Mucosa of stomach (tissue), 1 donor: Measurements from ENCODE around the gene DSG2.
A peak's percentile ranks its signal among the peaks of the same experiment; 100 is the strongest.
"Not testable (repeated sequence)": the region's sequence is repeated elsewhere in the genome, so short reads cannot be mapped to it uniquely, and the experiment has no call there.

Experiments
- H3K27me3 ChIP-seq: one replicate; pipeline ENCODE4 v1.7.0; 2013; ENCODE audit warnings: mild to moderate bottlenecking, low read length; ENCODE audit not compliant: control insufficient read depth, insufficient read depth
- H3K36me3 ChIP-seq: one replicate; pipeline ENCODE4 v1.7.0; 2013; ENCODE audit warnings: low read length; ENCODE audit not compliant: control insufficient read depth, insufficient read depth
- H3K4me1 ChIP-seq: one replicate; pipeline ENCODE4 v1.7.0; 2013; ENCODE audit warnings: mild to moderate bottlenecking, low read length; ENCODE audit not compliant: control insufficient read depth, insufficient read depth
- H3K4me3 ChIP-seq: one replicate; pipeline ENCODE4 v1.7.0; 2013; ENCODE audit warnings: low read length
- H3K9ac ChIP-seq: one replicate; pipeline ENCODE4 v1.7.0; 2013; ENCODE audit warnings: mild to moderate bottlenecking, low read length, moderate library complexity
- H3K9me3 ChIP-seq: one replicate; pipeline ENCODE4 v1.7.0; 2013; ENCODE audit warnings: mild to moderate bottlenecking, low read length, moderate library complexity; ENCODE audit not compliant: control insufficient read depth
- donor health status: Pancreatic carcinoma.

DSG2 gene

GRCh38 chr18:31505156-31505555 is 7.2 kb downstream of the DSG2 start:
- H3K4me1 ChIP-seq: peaks cover 25% of the 10 kb centered on the region
- no peak overlapping the region for H3K9ac ChIP-seq
- no peaks in the 10 kb centered on the region for H3K36me3 ChIP-seq
- H3K4me3 ChIP-seq: no peak overlapping the region
- H3K9me3 ChIP-seq: no peaks in the 10 kb centered on the region
- H3K27me3 ChIP-seq: no peaks in the 10 kb centered on the region

DNA sequence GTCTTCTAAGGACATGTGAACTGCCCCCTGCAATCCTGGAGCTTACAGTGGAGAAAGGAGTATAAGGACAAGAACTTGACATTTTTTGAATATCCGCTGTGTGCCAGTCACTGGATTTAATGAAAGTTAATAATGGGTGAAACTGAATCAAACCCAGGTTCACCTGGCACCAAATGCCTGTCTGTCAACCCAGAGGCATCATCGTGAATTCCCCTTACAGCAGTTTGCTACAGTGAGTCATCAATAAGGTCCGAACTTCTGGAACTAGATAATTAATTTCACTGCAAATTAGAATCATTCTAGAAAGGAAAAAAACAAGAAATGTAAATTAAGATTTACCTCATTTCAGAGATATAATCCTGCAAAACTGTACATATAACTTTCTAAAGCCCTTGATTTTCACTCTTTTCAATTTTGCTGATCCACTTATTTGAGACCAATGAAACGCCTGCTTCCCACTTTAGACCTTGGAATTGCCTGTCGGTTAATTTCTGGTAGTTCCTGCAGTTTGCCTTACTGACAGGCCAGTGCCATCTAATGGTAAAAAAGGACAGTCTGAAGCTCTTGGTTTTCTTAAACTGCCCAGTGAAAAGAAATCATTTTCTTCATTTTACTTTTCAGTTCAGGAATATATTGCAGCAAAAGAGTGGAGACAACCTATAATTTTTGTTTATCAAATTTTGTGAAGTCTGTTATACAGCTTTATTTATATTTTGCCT is 8.2 kb downstream of the DSG2 start:
- H3K9me3 ChIP-seq: no peaks in the 10 kb centered on the region
- no peaks in the 10 kb centered on the region for H3K27me3 ChIP-seq
- H3K4me1 ChIP-seq: peaks cover 26% of the 10 kb centered on the region
- H3K4me3 ChIP-seq: no peak overlapping the region
- H3K9ac ChIP-seq: no peak overlapping the region
- no peaks in the 10 kb centered on the region for H3K36me3 ChIP-seq

DNA sequence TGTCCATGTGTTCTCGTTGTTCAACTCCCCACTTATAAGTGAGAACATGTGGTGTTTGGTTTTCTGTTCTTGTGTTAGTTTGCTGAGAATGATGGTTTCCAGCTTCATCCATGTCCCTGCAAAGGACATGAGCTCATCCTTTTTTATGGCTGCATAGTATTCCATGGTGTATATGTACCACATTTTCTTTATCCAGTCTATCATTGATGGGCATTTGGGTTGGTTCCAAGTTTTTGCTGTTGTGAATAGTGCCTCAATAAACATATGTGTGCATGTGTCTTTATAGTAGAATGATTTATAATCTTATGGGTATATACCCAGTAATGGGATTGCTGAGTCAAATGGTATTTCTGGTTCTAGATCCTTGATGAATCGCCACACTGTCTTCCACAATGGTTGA is 9.1 kb downstream of the DSG2 start:
- not testable (repeated sequence) for H3K27me3 ChIP-seq, H3K36me3 ChIP-seq, H3K9me3 ChIP-seq, H3K4me3 ChIP-seq, H3K9ac ChIP-seq
- peaks cover 32% of the 10 kb centered on the region for H3K4me1 ChIP-seq

GRCh38 chr18:31508781-31509180 is 10.8 kb downstream of the DSG2 start:
- H3K4me1 ChIP-seq: peaks cover 42% of the 10 kb centered on the region
- no peaks in the 10 kb centered on the region for H3K9me3 ChIP-seq
- no peaks in the 10 kb centered on the region for H3K27me3 ChIP-seq
- H3K9ac ChIP-seq: no peak overlapping the region
- H3K36me3 ChIP-seq: no peaks in the 10 kb centered on the region
- no peak overlapping the region for H3K4me3 ChIP-seq

DNA sequence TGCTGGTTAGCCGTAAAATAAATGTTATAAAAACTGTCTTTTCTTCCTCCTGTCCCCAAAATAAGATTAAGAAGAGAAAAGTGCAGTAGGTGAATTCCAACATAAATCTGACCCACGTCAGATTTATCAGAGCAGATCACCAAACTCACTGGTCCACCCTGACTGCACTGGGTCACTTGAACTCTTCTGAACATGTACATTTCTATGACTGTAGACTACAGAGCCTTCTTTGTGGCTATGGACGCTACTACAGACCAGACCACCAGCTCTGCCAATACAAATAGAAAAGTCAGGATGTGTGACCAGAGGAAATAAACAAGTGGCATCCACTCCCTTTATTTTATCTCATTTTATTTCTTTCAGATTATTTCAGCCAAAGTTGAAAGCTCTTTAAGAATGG is 11.6 kb downstream of the DSG2 start:
- no peak overlapping the region for H3K9ac ChIP-seq
- H3K4me1 ChIP-seq: peaks cover 42% of the 10 kb centered on the region
- H3K9me3 ChIP-seq: no peaks in the 10 kb centered on the region
- H3K4me3 ChIP-seq: no peak overlapping the region
- no peaks in the 10 kb centered on the region for H3K27me3 ChIP-seq
- no peaks in the 10 kb centered on the region for H3K36me3 ChIP-seq

DNA sequence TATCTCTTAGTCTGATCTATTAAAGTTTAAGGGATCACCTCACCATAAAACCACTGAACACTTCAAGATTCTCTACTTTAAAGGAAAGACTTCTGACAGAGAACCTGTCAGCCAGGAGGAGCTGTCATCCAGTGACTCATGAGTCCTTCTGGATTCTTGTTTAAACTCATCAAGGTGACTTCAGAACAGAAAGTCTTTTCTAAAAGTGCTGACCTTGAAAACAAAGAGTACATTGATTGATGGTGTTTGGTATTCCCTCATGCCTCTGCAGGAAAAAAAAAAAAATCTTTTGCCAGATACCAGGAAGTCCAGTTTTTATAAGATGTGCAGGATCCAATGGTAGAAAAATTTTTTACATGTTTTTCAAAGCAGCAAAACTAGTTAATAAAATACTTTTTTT is 12.3 kb downstream of the DSG2 start:
- no peaks in the 10 kb centered on the region for H3K27me3 ChIP-seq
- H3K36me3 ChIP-seq: no peaks in the 10 kb centered on the region
- H3K9ac ChIP-seq: no peak overlapping the region
- H3K9me3 ChIP-seq: no peaks in the 10 kb centered on the region
- no peak overlapping the region for H3K4me3 ChIP-seq
- peaks cover 35% of the 10 kb centered on the region for H3K4me1 ChIP-seq

GRCh38 chr18:31511098-31511497 is 13.1 kb downstream of the DSG2 start:
- peaks cover 35% of the 10 kb centered on the region for H3K4me1 ChIP-seq
- H3K36me3 ChIP-seq: no peaks in the 10 kb centered on the region
- no peak overlapping the region for H3K4me3 ChIP-seq
- no peaks in the 10 kb centered on the region for H3K27me3 ChIP-seq
- peak overlapping the region; percentile 27 for H3K9ac ChIP-seq
- H3K9me3 ChIP-seq: no peaks in the 10 kb centered on the region

GRCh38 chr18:31512203-31512764 is 14.3 kb downstream of the DSG2 start:
- no peaks in the 10 kb centered on the region for H3K27me3 ChIP-seq
- peaks cover 35% of the 10 kb centered on the region for H3K4me1 ChIP-seq
- no peaks in the 10 kb centered on the region for H3K9me3 ChIP-seq
- H3K4me3 ChIP-seq: no peak overlapping the region
- H3K36me3 ChIP-seq: no peaks in the 10 kb centered on the region
- no peak overlapping the region for H3K9ac ChIP-seq

- H3K4me3 ChIP-seq: no peak overlapping the region
- H3K27me3 ChIP-seq: no peaks in the 10 kb centered on the region
- H3K9ac ChIP-seq: no peak overlapping the region
- no peaks in the 10 kb centered on the region for H3K36me3 ChIP-seq
- peaks cover 35% of the 10 kb centered on the region for H3K4me1 ChIP-seq
- H3K9me3 ChIP-seq: no peaks in the 10 kb centered on the region
These were observed 15.4 kb downstream of the DSG2 start for GRCh38 chr18:31513189-31513935.

- H3K27me3 ChIP-seq: no peaks in the 10 kb centered on the region
- no peak overlapping the region for H3K4me3 ChIP-seq
- no peaks in the 10 kb centered on the region for H3K36me3 ChIP-seq
- H3K4me1 ChIP-seq: peaks cover 16% of the 10 kb centered on the region
- no peak overlapping the region for H3K9ac ChIP-seq
- H3K9me3 ChIP-seq: no peaks in the 10 kb centered on the region
These were observed 18.5 kb downstream of the DSG2 start for GRCh38 chr18:31516437-31516836.

DNA sequence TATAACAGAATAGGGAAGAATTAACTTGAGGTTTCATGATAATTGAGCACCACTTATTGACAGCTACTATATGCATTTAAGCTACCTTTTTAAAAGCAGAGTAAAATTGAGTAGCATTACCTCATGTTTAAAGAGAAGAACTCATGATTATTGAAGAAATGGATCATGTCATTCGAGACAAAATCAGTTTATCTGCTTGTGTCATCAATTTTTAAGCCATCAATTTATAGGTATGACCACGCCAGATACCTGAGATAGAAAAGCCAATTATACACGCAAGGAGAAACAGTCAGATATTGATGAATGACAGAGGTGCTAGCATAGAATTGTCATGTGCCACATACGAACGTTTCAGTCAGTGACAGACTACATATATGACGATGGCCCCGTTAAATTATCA is 28.4 kb downstream of the DSG2 start:
- peaks cover 3% of the 10 kb centered on the region for H3K36me3 ChIP-seq
- H3K27me3 ChIP-seq: no peaks in the 10 kb centered on the region
- H3K4me3 ChIP-seq: no peak overlapping the region

DNA sequence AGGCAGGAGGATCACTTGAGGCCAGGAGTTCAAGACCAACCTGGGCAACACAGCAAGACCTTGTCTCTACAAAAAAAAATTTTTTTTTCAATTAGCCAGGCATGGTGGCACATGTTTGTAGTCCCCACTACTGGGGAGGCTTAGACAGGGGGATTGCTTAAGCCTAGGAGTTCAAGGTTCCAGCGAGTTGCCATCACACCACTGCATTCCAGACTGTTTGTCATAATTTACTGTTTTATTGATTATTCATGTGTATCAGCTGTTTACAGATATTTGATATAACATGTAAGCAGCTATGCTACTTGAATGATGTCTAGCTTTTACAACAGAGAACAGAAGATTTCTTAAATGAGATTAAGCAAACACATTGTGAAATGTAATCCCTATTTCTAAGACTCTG is 35.3 kb downstream of the DSG2 start:
- H3K9ac ChIP-seq: no peak overlapping the region
- H3K4me1 ChIP-seq: no peaks in the 10 kb centered on the region
- H3K27me3 ChIP-seq: no peaks in the 10 kb centered on the region
- H3K36me3 ChIP-seq: no peaks in the 10 kb centered on the region
- no peaks in the 10 kb centered on the region for H3K9me3 ChIP-seq
- no peak overlapping the region for H3K4me3 ChIP-seq

More for the DNA sequence above, 28.4 kb downstream of the DSG2 start:
- no peaks in the 10 kb centered on the region for H3K4me1 ChIP-seq
- H3K9ac ChIP-seq: no peak overlapping the region
- no peaks in the 10 kb centered on the region for H3K9me3 ChIP-seq
